Activated CD4-positive, alpha-beta T cell treated with anti-CD3 and anti-CD28 coated beads, Interleukin-2, amount 50 U/mL, for 16 hours (primary cell): Measurements from ENCODE around the gene ZNF579.

Experiments used
- DNase-seq: peaks from one replicate; pipeline ENCODE4 v3.0.0-alpha.2; 2020

ZNF579 gene

GRCh38 chr19:55611983-55612645, 31.5 kb upstream of the ZNF579 start:
- no peak for DNase-seq

- DNase-seq, result no peak
Observed at GRCh38 chr19:55611300-55611982, 30.8 kb upstream of the ZNF579 start.

- DNase-seq, result no peak
Observed at GRCh38 chr19:55609326-55609725, 28.7 kb upstream of the ZNF579 start.

GRCh38 chr19:55606817-55607216, 26.2 kb upstream of the ZNF579 start:
- DNase-seq, result no peak

- DNase-seq, result no peak
Observed at GRCh38 chr19:55606471-55606787, 25.8 kb upstream of the ZNF579 start.

GRCh38 chr19:55605637-55606470, 25.2 kb upstream of the ZNF579 start, which contains the start of gene ZNF865:
ZNF865 (plus strand) TSS chr19:55605647; CDS start chr19:55613619, 7,972 bp downstream.
- DNase-seq, result peak; percentile 74

GRCh38 chr19:55605207-55605636, 24.6 kb upstream of the ZNF579 start:
- DNase-seq, result peak; percentile 99

GRCh38 chr19:55603581-55604292, 23.1 kb upstream of the ZNF579 start:
- DNase-seq, result no peak

GRCh38 chr19:55603115-55603514, 22.5 kb upstream of the ZNF579 start:
- DNase-seq, result no peak

- no peak for DNase-seq
Observed at GRCh38 chr19:55602104-55603001, 21.7 kb upstream of the ZNF579 start.

GRCh38 chr19:55601084-55601483, 20.4 kb upstream of the ZNF579 start:
- no peak for DNase-seq

GRCh38 chr19:55600662-55601028, 20.0 kb upstream of the ZNF579 start:
- DNase-seq, result no peak

GRCh38 chr19:55599842-55600661, 19.4 kb upstream of the ZNF579 start, which contains the start of gene ZNF524:
ZNF524 (plus strand) TSS chr19:55600288; CDS start chr19:55602113, 1,825 bp downstream.
- DNase-seq, result peak; percentile 87

GRCh38 chr19:55599468-55599841, 18.8 kb upstream of the ZNF579 start, which contains the start of gene FIZ1:
FIZ1 (minus strand) TSS chr19:55599517; CDS start chr19:55597865, 1,652 bp downstream.
- DNase-seq, result peak; percentile 98

GRCh38 chr19:55598719-55599467, 18.2 kb upstream of the ZNF579 start:
- DNase-seq, result peak; percentile 97

- DNase-seq, result no peak
Observed at GRCh38 chr19:55598034-55598433, 17.4 kb upstream of the ZNF579 start.

- DNase-seq, result no peak
Observed at GRCh38 chr19:55597501-55597921, 16.9 kb upstream of the ZNF579 start.

GRCh38 chr19:55596304-55596703, 15.7 kb upstream of the ZNF579 start:
- DNase-seq, result no peak

GRCh38 chr19:55594996-55595545, 14.4 kb upstream of the ZNF579 start:
- DNase-seq, result no peak
